Activated CD4-positive, alpha-beta T cell treated with anti-CD3 and anti-CD28 coated beads, Interleukin-2, amount 10 ng/mL, durations not matched to agents 24 days and 14 days (primary cell): ENCODE results near the gene MIB2. TPM values are rescaled to one million over a fixed set of nuclear protein-coding genes. Genes with fewer than 3 reads are reported as not detected.
A peak's percentile ranks its signal among the peaks of the same experiment; 100 is the strongest.

Experiments
- DNase-seq: peaks from one replicate; pipeline ENCODE4 v3.0.0; 2022
- H3K27ac Mint-ChIP-seq: one replicate; pipeline ENCODE4 v1.8.0; 2022; ENCODE audit warnings: mild to moderate bottlenecking, mixed read lengths
- H3K27me3 Mint-ChIP-seq: one replicate; pipeline ENCODE4 v1.8.0; 2022; ENCODE audit warnings: mixed read lengths
- H3K36me3 Mint-ChIP-seq: one replicate; pipeline ENCODE4 v1.8.0; 2022; ENCODE audit warnings: low read depth, mild to moderate bottlenecking, mixed read lengths
- H3K4me1 Mint-ChIP-seq: one replicate; pipeline ENCODE4 v1.8.0; 2021; ENCODE audit warnings: mixed read lengths
- H3K4me3 Mint-ChIP-seq: one replicate; pipeline ENCODE4 v1.8.0; 2022; ENCODE audit warnings: mild to moderate bottlenecking, moderate library complexity, mixed read lengths
- H3K9me3 Mint-ChIP-seq: one replicate; pipeline ENCODE4 v1.8.0; 2021; ENCODE audit warnings: mixed read lengths
- intact Hi-C: fragments of 100-400 bp; cut with micrococcal nuclease; formaldehyde crosslinking; loops from one replicate; pipeline ENCODE4 v1.15.1; 2023
- total RNA-seq: library from RNA; stranded (reverse); gene quantifications from 2 replicates; pipeline ENCODE4 v1.2.3, GENCODE V29; 2022

The MIB2 gene
- total RNA-seq, 1 donor from 2014 or later: 32.7 TPM

DNA sequence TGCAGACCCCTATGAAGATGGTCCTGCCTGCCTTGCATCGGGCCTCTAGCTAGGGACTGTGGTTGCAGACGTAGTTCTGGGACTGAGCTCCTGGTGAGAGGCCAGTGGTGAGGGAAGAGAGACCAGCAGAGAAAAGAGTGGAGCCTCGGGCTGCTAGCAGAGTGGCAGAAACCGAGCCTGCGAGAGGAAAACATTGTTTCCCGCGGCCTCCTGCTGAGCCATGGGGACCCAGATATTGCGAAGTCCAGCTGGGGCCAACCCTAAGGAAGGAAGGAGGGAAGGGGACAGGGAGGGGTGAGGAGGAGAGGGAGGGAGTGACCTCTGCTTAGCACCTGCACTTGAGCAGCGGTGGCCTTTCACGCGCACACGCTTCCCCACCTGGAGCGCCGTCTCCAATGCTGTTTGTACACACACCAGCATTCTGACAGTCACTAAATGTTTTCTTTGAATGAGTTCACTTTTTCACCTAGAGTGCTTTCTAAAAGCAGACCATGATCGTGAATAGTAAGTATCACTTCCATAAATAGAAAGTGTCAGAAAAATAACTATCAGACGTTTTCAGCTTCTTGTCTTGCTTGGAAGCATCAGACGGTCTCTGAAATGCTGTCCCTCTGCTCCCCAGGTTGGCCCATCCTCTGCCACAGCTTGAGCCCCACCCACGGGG lies 12.9 kb upstream of the MIB2 start:
- H3K27ac Mint-ChIP-seq: no peak overlapping the region
- no peaks in the 10 kb centered on the region for H3K9me3 Mint-ChIP-seq
- H3K4me1 Mint-ChIP-seq: peaks cover 14% of the 10 kb centered on the region
- H3K27me3 Mint-ChIP-seq: peaks cover 9% of the 10 kb centered on the region
- DNase-seq: no peak
- H3K36me3 Mint-ChIP-seq: no peaks in the 10 kb centered on the region
- intact Hi-C loops: no loop called here
- H3K4me3 Mint-ChIP-seq: no peak overlapping the region

DNA sequence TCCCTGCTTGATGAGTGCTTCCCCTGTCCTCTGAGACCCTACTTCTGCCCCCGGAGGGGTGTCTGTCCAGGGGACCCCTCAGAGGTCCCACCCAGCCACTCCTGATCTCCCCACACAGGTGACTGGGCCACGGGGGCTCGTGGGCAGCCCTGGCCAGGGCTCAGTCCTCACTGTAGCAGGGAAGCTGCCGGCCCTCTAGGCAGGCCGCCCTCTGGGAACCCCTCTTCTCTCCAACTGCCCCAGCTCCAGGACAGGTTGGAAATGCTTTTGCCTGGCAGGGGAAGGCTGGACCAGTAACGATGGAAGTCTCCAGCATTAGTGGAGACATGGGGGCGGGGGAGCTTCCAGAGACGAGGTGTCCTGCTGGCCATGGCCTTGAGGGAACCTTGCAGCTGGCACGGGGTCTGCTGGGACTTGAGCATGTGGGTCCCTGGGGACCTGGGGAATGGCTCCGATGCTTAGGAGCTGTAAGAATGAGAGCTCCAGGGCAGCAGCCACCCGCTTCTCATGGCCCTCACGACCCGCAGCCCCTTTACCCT lies 12.3 kb upstream of the MIB2 start:
- H3K27ac Mint-ChIP-seq: no peak overlapping the region

DNA sequence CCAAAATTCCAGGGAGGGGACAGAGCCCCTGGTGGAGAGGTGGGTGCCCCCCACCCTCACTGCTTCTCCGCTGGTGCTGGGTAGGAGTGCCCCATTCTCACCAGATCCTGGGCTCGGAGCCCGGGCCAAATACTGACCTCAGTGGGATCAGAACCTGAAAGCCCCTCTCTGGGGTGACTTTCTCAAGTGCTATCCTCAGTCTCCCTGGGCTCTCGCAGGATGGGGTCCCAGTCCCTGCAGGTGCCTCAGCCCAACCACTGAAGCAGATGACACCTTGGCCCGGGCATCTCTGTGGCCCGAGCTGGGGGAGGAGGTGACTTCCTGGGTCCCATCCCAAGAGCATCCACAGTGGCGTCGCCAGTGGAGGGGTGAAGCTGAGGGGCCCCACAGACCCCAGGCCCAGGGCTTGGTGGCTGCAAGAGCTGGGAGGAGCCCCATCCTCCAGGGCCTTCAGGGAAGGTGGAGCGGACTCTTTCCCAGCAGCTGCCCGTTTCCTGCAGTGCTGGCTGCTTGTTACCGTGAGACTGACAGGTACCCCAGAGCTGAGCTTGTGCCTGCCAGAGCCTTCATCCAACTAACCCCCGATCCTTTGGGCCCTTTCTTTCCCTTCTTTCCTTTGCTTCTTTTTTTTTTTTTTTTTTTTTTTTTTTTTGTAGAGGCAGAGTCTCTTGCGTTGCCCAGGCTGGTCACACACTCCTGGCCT lies 11.5 kb upstream of the MIB2 start:
- Mint-ChIP-seq H3K27me3 (peaks cover 2% of the 10 kb centered on the region), H3K27ac (peak overlapping the region; percentile 62), H3K4me3 (no peak overlapping the region), H3K4me1 (peaks cover 9% of the 10 kb centered on the region), H3K36me3 (no peaks in the 10 kb centered on the region), H3K9me3 (no peaks in the 10 kb centered on the region)
- intact Hi-C loops: no loop called here
- DNase-seq: peak; percentile 58

More for the DNA sequence above, 12.3 kb upstream of the MIB2 start:
- peak; percentile 56 for DNase-seq
- Mint-ChIP-seq H3K27me3 (peaks cover 5% of the 10 kb centered on the region), H3K9me3 (no peaks in the 10 kb centered on the region), H3K4me1 (peaks cover 12% of the 10 kb centered on the region), H3K4me3 (no peak overlapping the region), H3K36me3 (no peaks in the 10 kb centered on the region)
- intact Hi-C loops: no loop called here

DNA sequence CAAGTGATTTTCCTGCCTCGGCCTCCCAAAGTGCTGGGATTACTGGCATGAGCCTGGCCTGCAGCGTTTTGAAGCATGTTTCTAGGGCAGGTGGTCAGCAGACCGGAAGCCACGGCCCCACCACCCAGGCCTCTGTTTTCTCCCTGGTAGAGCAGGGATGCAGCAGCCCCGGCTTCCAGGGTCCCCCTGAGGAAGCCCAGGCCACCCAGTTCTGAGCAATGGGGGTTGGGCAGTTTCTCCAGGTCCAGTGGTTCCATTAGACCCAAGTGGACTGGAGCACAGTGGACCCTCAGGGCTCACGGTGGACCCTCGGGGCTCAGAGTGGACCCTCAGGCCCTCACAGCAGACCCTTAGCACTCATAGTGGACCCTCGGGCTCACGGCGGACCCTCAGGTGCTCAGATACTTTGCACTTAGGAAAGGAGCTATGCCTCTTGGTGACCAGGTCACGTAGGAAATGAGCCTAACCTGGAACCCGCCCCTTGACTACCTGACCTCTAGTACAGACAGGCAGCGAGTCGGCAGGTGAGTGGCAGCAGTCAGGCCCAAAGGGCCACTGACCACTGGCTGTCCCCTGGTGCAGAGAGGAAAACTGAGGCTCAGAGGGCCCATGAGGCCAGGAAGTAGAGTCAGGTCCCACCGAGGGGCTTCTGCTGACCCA lies 10.8 kb upstream of the MIB2 start:
- Mint-ChIP-seq H3K27ac (peak overlapping the region; percentile 51), H3K4me1 (peaks cover 6% of the 10 kb centered on the region), H3K9me3 (no peaks in the 10 kb centered on the region), H3K36me3 (no peaks in the 10 kb centered on the region), H3K4me3 (no peak overlapping the region), H3K27me3 (no peaks in the 10 kb centered on the region)
- no peak for DNase-seq
- intact Hi-C loops: no loop called here

- H3K27me3 Mint-ChIP-seq: no peaks in the 10 kb centered on the region
- H3K36me3 Mint-ChIP-seq: no peaks in the 10 kb centered on the region
- no peaks in the 10 kb centered on the region for H3K9me3 Mint-ChIP-seq
- DNase-seq: peak; percentile 59
- intact Hi-C loops: no loop called here
- H3K4me1 Mint-ChIP-seq: peaks cover 6% of the 10 kb centered on the region
- peak overlapping the region; percentile 51 for H3K27ac Mint-ChIP-seq
- no peak overlapping the region for H3K4me3 Mint-ChIP-seq
These were observed 10.2 kb upstream of the MIB2 start for GRCh38 chr1:1605034-1605591.

GRCh38 chr1:1605724-1606123 lies 9.6 kb upstream of the MIB2 start:
- Mint-ChIP-seq H3K4me1 (peaks cover 7% of the 10 kb centered on the region), H3K9me3 (no peaks in the 10 kb centered on the region), H3K27me3 (no peaks in the 10 kb centered on the region), H3K27ac (no peak overlapping the region), H3K4me3 (no peak overlapping the region), H3K36me3 (no peaks in the 10 kb centered on the region)
- no peak for DNase-seq
- intact Hi-C loops: no loop called here

GRCh38 chr1:1606232-1606631 lies 9.1 kb upstream of the MIB2 start:
- intact Hi-C loops: no loop called here
- Mint-ChIP-seq H3K27me3 (no peaks in the 10 kb centered on the region), H3K36me3 (no peaks in the 10 kb centered on the region), H3K9me3 (no peaks in the 10 kb centered on the region), H3K4me3 (no peak overlapping the region), H3K27ac (no peak overlapping the region), H3K4me1 (peaks cover 8% of the 10 kb centered on the region)
- DNase-seq: no peak

- H3K4me1 Mint-ChIP-seq: peaks cover 26% of the 10 kb centered on the region
- H3K27me3 Mint-ChIP-seq: no peaks in the 10 kb centered on the region
- H3K4me3 Mint-ChIP-seq: no peak overlapping the region
- H3K36me3 Mint-ChIP-seq: peaks cover 9% of the 10 kb centered on the region
- no peak for DNase-seq
- H3K9me3 Mint-ChIP-seq: no peaks in the 10 kb centered on the region
- intact Hi-C loops: no loop called here
- no peak overlapping the region for H3K27ac Mint-ChIP-seq
These were observed 5.3 kb upstream of the MIB2 start for GRCh38 chr1:1609822-1610485.

GRCh38 chr1:1610796-1611195 lies 4.5 kb upstream of the MIB2 start:
- intact Hi-C loops: no loop called here
- Mint-ChIP-seq H3K27ac (no peak overlapping the region), H3K9me3 (no peaks in the 10 kb centered on the region), H3K36me3 (peaks cover 9% of the 10 kb centered on the region), H3K27me3 (no peaks in the 10 kb centered on the region), H3K4me3 (no peak overlapping the region), H3K4me1 (peaks cover 27% of the 10 kb centered on the region)
- no peak for DNase-seq

- H3K4me1 Mint-ChIP-seq: peaks cover 27% of the 10 kb centered on the region
- no peak overlapping the region for H3K4me3 Mint-ChIP-seq
- intact Hi-C loops: no loop called here
- DNase-seq: no peak
- H3K27me3 Mint-ChIP-seq: no peaks in the 10 kb centered on the region
- peak overlapping the region; percentile 9 for H3K27ac Mint-ChIP-seq
- peaks cover 9% of the 10 kb centered on the region for H3K36me3 Mint-ChIP-seq
- no peaks in the 10 kb centered on the region for H3K9me3 Mint-ChIP-seq
These were observed 3.2 kb upstream of the MIB2 start for GRCh38 chr1:1612104-1612400.

DNA sequence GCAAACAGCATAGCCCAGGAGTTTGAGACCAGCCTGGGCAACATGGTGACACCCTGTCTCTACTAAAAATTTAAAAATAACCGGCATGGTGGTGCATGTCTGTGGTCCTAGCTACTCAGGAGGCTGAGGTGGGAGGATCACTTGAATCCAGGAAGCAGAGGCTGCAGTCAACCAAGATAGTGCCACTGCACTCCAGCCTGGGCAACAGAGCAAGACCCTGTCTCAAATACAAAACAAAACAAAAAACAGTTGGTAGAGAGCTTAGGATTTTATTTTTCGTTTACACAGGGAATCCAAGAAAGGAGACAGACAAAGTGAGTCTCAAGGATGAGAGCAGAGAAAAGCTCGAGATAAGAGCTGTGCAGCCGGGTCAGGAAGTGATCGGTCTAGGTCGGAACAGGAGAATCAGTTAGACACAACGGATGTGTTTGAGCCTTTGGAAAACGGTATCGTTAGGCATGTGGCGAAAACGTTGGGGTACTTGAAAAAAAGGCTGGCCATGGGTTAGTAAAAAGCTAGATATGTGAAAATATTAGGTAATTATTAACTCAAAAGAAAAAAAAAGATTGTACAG lies 1.7 kb upstream of the MIB2 start:
- Mint-ChIP-seq H3K4me1 (peaks cover 30% of the 10 kb centered on the region), H3K27ac (peak overlapping the region; percentile 98), H3K4me3 (peak overlapping the region; percentile 96), H3K9me3 (no peaks in the 10 kb centered on the region), H3K36me3 (peaks cover 9% of the 10 kb centered on the region), H3K27me3 (no peaks in the 10 kb centered on the region)
- intact Hi-C loops: loop anchor here (2.0 kb wide), 1 partner anchor 45 kb away; the partner anchor contains the start of gene CDK11B
- peak; percentile 56 for DNase-seq

GRCh38 chr1:1614204-1614953 lies 921 bp upstream of the MIB2 start:
- intact Hi-C loops: loop anchor here (2.0 kb wide), 1 partner anchor 44 kb away; the partner anchor contains the start of gene CDK11B
- H3K9me3 Mint-ChIP-seq: no peaks in the 10 kb centered on the region
- H3K36me3 Mint-ChIP-seq: peaks cover 9% of the 10 kb centered on the region
- peaks cover 30% of the 10 kb centered on the region for H3K4me1 Mint-ChIP-seq
- H3K27me3 Mint-ChIP-seq: no peaks in the 10 kb centered on the region
- peak overlapping the region; percentile 98 for H3K27ac Mint-ChIP-seq
- peak overlapping the region; percentile 96 for H3K4me3 Mint-ChIP-seq
- DNase-seq: peak; percentile 87

DNA sequence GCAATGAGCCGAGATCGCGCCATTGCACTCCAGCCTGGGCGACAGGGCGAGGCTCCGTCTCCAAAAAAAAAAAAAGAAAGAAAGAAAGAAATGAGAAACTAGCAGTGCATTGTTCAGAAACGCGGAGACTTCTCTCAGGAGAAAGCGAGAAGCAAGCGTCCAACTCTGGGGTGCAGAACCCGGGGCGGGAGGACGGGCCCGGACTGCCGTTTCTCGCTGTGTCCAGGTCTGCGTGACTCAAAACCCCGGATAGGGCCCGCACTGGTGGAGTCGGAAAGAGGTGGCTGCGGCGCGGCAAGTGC lies 395 bp upstream of the MIB2 start:
- peaks cover 9% of the 10 kb centered on the region for H3K36me3 Mint-ChIP-seq
- peak overlapping the region; percentile 96 for H3K4me3 Mint-ChIP-seq
- peaks cover 30% of the 10 kb centered on the region for H3K4me1 Mint-ChIP-seq
- intact Hi-C loops: loop anchor here (1.0 to 2.0 kb wide), 5 partner anchors 41 to 240 kb away; partner anchors contain the start of genes ATAD3B, AURKAIP1, CCNL2 and CDK11B
- peak overlapping the region; percentile 98 for H3K27ac Mint-ChIP-seq
- no peaks in the 10 kb centered on the region for H3K27me3 Mint-ChIP-seq
- DNase-seq: no peak
- no peaks in the 10 kb centered on the region for H3K9me3 Mint-ChIP-seq
